ENCODE measurements around the gene GRK5. TPM values are rescaled to one million over a fixed set of nuclear protein-coding genes. Genes with fewer than 3 reads are reported as not detected.

Gene GRK5
- total RNA-seq, 2 donors from 2014 or later = 9.1 to 11.9 TPM

DNA sequence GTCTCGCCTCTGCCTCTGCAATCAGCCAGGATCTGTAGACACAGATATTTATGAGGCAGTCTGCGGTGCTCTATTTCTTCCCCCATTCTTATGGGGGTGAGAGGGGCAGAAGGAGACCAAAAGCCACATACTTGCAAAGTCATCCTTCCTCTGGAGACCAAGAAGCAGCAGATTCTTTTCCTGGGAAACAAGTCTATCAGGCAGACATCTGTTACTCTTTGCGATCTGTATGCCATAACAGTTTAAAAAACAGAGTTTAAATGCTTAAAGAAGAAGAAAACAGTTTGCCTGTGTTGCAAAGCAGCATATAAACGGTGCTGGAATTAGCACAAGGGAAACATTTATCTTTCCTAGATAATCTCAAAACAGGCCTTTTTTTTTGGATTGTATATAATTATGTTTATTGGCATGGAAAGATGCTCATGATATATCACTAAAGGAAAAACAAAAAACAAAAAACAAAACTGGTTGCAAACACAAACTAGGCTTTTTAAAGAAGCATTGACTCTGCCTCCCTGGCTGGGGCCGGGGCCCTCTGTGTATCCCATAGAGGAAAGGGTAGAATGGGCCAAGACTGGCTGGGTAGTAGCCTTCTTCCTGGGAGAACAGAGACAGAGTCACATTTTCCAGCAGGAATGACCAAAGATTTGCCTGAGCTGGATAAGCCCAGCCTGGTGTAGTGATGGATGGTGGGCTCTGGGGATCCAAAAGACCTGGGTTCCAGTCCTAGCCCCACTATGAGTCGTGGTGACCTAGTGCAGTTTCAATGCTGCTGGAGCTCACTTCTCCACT is 284.8 kb downstream of the GRK5 start:
- Mint-ChIP-seq H3K36me3 (ENCODE audit: low read depth) (no peaks in the 10 kb centered on the region), H3K4me1 (peaks cover 3% of the 10 kb centered on the region), H3K4me3 (no peak overlapping the region), H3K9me3 (no peaks in the 10 kb centered on the region), H3K27ac (no peak overlapping the region), H3K27me3 (ENCODE audit: insufficient read depth) (peaks cover 28% of the 10 kb centered on the region)
- no peak for DNase-seq
- H3K9ac ChIP-seq (ENCODE audit: extremely low read depth, low read length, poor library complexity, severe bottlenecking) = no peak overlapping the region
- no peak overlapping the region for H3K27ac ChIP-seq (ENCODE audit: low read depth, low read length)
- no peaks in the 10 kb centered on the region for H3K27me3 ChIP-seq (ENCODE audit: control insufficient read depth, insufficient read depth, low read length, poor library complexity, severe bottlenecking)
- WGBS, 2 experiments (ENCODE audit: insufficient coverage in 1 of 2, insufficient read length in 1 of 2) = 90 to 93% methylated on average over 3 to 6 of the region's 6 CpGs
- TF ChIP-seq, protein P1, sequence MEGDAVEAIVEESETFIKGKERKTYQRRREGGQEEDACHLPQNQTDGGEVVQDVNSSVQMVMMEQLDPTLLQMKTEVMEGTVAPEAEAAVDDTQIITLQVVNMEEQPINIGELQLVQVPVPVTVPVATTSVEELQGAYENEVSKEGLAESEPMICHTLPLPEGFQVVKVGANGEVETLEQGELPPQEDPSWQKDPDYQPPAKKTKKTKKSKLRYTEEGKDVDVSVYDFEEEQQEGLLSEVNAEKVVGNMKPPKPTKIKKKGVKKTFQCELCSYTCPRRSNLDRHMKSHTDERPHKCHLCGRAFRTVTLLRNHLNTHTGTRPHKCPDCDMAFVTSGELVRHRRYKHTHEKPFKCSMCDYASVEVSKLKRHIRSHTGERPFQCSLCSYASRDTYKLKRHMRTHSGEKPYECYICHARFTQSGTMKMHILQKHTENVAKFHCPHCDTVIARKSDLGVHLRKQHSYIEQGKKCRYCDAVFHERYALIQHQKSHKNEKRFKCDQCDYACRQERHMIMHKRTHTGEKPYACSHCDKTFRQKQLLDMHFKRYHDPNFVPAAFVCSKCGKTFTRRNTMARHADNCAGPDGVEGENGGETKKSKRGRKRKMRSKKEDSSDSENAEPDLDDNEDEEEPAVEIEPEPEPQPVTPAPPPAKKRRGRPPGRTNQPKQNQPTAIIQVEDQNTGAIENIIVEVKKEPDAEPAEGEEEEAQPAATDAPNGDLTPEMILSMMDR (conservative IDR thresholded peaks at IDR 0.05) = no peak
- H3K4me3 ChIP-seq (ENCODE audit: low read length) = no peak overlapping the region
- H3K9me3 ChIP-seq (ENCODE audit: control insufficient read depth, low read length) = no peaks in the 10 kb centered on the region
- no peaks in the 10 kb centered on the region for H3K36me3 ChIP-seq (ENCODE audit: control insufficient read depth, insufficient read depth, low read length)
- no peaks in the 10 kb centered on the region for H3K4me1 ChIP-seq (ENCODE audit: control insufficient read depth, insufficient read depth, low read length)

DNA sequence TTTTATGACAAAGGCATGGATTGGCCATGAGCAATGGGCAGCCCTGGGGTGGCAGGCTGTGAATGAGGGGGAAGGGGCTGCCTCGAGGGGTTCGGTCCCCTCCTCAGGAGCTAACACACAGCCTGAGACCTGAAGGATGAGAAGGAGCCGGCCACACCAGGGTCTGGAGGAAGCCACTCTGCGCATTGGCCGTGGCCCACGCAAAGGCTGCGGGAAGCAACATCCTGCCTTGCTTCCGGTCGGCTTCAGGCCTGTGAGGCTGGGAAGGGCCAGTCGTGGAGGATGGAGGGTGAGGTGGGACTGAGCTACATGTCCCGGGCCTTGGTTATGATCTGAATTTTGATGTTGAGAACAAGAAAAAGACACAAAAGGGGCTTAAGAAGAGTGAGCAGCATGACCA is 285.8 kb downstream of the GRK5 start:
- Mint-ChIP-seq H3K4me3 (no peak overlapping the region), H3K36me3 (ENCODE audit: low read depth) (no peaks in the 10 kb centered on the region), H3K4me1 (peaks cover 3% of the 10 kb centered on the region), H3K27me3 (ENCODE audit: insufficient read depth) (peaks cover 19% of the 10 kb centered on the region), H3K9me3 (no peaks in the 10 kb centered on the region), H3K27ac (no peak overlapping the region)
- TF ChIP-seq, protein P1 (conservative IDR thresholded peaks at IDR 0.05) = no peak
- Histone ChIP-seq H3K27ac (ENCODE audit: low read depth, low read length) (no peak overlapping the region), H3K4me3 (ENCODE audit: low read length) (no peak overlapping the region), H3K9ac (ENCODE audit: extremely low read depth, low read length, poor library complexity, severe bottlenecking) (no peak overlapping the region), H3K27me3 (ENCODE audit: control insufficient read depth, insufficient read depth, low read length, poor library complexity, severe bottlenecking) (no peaks in the 10 kb centered on the region), H3K9me3 (ENCODE audit: control insufficient read depth, low read length) (no peaks in the 10 kb centered on the region), H3K4me1 (ENCODE audit: control insufficient read depth, insufficient read depth, low read length) (no peaks in the 10 kb centered on the region), H3K36me3 (ENCODE audit: control insufficient read depth, insufficient read depth, low read length) (no peaks in the 10 kb centered on the region)
- WGBS, 2 experiments (ENCODE audit: insufficient coverage in 1 of 2, insufficient read length in 1 of 2) = 95% methylated on average over 9 to 11 of the region's 11 CpGs
- no peak for DNase-seq

DNA sequence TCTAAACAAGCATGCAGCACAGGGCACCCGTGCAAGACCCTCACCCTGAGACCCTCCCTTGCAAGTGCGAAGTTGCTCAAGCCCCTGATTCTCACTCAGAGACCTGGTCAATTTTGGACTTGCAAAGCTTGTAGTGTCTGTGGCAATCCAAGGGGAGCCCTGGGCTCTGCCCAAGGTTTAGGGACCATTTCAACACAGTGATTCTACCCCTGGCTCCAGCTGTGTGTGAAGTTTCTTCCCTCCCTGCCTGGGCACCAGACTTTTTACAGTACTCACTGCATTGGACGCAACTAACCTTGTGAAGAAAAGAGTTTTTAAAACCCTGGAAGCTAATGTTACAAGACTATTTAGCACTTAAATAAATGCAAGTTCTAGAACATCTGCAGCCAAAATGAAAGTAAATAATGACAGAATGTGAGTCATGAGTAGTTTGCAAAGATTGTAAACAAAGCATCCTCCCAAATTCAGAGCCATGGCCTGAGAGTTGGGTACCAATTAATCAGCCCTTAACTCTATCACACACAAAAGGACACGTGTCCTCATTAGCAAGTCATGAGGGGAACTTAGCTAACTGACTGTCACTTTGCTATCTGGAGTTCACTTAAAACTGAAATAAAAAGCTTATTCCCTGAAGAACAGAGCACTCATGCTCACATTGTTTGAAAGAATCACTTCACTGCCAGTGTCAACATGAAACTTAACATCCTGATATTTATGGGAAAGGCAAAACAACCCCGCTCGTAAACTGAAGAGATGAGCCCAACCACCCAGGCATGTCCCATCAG is 287.1 kb downstream of the GRK5 start:
- Mint-ChIP-seq H3K9me3 (no peaks in the 10 kb centered on the region), H3K4me1 (peaks cover 6% of the 10 kb centered on the region), H3K36me3 (ENCODE audit: low read depth) (no peaks in the 10 kb centered on the region), H3K4me3 (no peak overlapping the region), H3K27ac (no peak overlapping the region), H3K27me3 (ENCODE audit: insufficient read depth) (peaks cover 10% of the 10 kb centered on the region)
- no peak for DNase-seq
- WGBS, 2 experiments (ENCODE audit: insufficient coverage in 1 of 2, insufficient read length in 1 of 2) = 82 to 83% methylated on average over 4 to 6 of the region's 6 CpGs
- no peaks in the 10 kb centered on the region for H3K36me3 ChIP-seq (ENCODE audit: control insufficient read depth, insufficient read depth, low read length)
- no peak overlapping the region for H3K9ac ChIP-seq (ENCODE audit: extremely low read depth, low read length, poor library complexity, severe bottlenecking)
- TF ChIP-seq, protein P1 (conservative IDR thresholded peaks at IDR 0.05) = no peak
- H3K4me1 ChIP-seq (ENCODE audit: control insufficient read depth, insufficient read depth, low read length) = peaks cover 5% of the 10 kb centered on the region
- no peak overlapping the region for H3K27ac ChIP-seq (ENCODE audit: low read depth, low read length)
- H3K9me3 ChIP-seq (ENCODE audit: control insufficient read depth, low read length) = no peaks in the 10 kb centered on the region
- H3K27me3 ChIP-seq (ENCODE audit: control insufficient read depth, insufficient read depth, low read length, poor library complexity, severe bottlenecking) = no peaks in the 10 kb centered on the region
- no peak overlapping the region for H3K4me3 ChIP-seq (ENCODE audit: low read length)

All from endodermal cell (in vitro differentiated cells).